NCI-H2227 (cell line): ENCODE measurements around the gene ZDHHC18.
"Not testable (repeated sequence)": the region's sequence is repeated elsewhere in the genome, so short reads cannot be mapped to it uniquely, and the experiment has no call there.

Source experiments
- DNase-seq: peaks from one replicate; lab custom pipeline; 2025; ENCODE audit not compliant: unreplicated experiment; lab: John Stamatoyannopoulos, UW

Gene ZDHHC18

DNA sequence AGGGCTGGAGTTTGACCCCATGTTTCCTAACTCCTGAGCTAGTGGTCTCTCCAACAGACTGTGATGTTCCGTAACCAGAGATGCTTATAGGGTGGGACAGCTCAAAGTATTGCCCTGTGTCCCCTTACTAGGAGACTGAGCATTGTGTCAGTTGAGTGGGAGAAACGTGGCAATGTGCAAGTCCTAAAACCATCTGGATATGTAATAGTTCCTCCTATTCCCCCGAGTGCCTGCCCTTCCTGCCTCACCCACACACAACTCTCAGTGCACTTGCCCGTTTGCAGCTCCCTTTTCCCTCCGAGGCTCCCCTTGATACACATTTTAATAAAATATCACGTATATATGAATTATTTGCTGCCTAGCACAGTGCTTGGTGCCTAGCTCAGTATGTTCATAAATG, 35.3 kb upstream of the ZDHHC18 start:
- DNase-seq, result no peak

- DNase-seq, result no peak
Observed at GRCh38 chr1:26791626-26792025, 34.9 kb upstream of the ZDHHC18 start.

- DNase-seq, result no peak
Observed at GRCh38 chr1:26792924-26793323, 33.6 kb upstream of the ZDHHC18 start.

DNA sequence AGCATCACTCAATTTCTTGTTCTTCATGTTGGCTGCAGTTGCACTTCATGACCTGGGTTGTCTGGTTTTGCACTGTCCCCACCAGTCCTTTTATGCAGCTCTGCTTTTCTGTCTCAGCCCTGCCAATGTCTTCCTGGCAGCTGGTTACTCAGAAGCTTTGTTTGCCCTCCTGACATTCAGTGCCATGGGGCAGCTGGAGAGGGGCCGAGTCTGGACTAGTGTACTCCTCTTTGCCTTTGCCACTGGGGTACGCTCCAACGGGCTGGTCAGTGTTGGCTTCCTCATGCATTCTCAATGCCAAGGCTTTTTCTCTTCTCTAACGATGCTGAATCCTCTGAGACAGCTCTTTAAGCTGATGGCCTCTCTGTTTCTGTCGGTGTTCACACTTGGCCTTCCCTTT, 32.1 kb upstream of the ZDHHC18 start:
- DNase-seq, result no peak

DNA sequence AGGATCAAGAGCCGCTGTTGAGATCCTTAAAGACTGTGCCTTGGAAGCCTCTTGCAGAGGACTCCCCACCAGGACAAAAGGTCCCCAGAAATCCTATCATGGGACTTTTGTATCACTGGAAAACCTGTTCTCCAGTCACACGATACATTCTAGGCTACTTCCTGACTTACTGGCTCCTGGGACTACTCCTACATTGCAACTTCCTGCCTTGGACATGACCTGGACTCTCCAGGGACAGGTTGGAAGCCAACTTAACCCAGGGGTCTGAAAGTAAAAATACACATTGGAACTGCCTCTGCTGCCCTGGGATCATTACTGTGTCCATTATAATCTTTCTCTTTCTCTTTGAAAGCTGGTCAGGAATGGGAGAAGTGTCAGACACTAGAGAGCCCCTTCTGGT, 28.9 kb upstream of the ZDHHC18 start:
- DNase-seq, result no peak

DNA sequence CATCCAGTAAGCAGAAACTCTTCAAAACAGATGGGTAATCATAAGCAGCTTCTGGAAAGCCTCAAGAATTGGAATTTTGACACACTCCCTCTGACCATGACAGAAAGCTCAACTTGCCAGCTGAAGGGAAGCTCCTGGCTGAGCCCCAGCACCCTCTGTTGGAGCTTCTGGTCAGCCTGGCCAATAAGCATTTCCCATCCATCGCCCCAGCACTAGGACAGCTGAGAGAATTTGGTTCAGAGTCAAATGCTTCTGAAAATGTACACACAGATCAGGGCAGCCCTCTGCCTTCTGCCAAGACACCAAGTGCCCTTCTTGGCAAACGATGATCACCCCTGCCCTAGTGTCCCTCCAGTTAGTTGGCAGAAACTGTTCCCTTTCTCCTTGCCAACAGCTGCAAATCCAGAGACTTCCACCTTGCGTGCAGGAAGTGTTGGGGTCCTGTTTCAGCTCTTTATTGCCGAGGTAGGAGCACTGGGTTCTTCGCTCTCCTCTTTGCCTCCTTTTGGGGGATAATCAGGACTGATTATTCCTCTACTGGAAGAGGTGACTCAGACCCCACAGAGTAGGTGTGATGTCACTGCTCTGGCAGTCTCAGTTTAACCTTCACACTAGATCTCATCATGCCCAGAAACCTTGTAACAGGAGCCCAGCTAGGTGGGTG, 26.9 kb upstream of the ZDHHC18 start:
- DNase-seq, result no peak

GRCh38 chr1:26803932-26804331, 22.6 kb upstream of the ZDHHC18 start:
- not testable (repeated sequence) for DNase-seq

DNA sequence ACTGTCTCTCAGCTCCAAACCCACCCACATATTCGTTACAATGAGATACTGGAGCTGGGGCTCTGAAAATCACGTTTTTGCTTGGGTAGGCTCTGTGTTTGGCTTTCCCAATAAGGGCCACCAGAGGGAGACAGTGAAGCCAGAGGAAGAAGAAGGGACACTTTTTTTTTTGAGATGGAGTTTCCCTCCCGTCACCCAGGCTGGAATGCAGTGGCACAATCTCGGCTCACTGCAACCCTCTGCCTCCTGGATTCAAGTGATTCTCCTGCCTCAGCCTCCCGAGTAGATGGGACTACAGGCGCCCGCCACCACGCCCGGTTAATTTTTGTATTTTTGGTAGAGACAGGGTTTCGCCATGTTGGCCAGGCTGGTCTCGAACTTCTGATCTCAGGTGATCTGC, 16.4 kb upstream of the ZDHHC18 start:
- peak; percentile 77 for DNase-seq

DNA sequence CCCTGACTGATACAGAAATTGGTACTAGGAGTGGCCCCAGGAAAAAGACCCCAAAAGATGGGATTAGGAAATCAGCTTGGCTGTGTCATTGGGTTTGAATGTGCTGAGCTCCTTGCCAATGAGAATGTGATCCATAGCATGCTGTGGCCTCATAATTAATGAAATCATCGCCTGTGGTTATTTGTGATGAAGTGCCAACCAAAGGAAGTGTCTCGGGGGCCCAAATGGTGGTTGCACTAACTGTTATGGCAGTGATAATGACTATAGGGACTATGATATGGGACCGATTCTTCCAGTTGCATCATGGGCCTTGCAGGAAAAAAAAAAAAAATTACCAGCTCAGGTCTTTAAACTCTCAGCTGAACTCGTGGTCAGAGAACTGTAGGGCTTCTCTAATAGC, 15.4 kb upstream of the ZDHHC18 start:
- no peak for DNase-seq

DNA sequence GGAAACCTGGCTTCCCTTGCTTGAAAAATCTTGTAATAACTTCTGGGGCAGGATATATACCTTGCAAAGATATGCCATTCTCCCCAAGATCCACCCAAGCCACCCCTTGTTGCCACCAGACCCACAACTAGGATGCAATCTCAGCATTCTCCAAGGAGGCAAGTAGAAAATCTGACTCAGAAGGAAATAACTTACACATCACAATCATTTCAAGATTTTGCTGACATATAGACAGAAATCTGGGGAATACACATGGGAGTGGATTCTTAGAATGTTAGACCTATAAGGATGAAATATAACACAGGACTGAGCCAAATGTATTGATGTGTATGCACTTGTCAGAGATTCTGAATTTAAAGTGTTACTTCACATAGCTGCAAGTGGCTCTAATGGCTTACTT, 14.8 kb upstream of the ZDHHC18 start:
- no peak for DNase-seq

DNA sequence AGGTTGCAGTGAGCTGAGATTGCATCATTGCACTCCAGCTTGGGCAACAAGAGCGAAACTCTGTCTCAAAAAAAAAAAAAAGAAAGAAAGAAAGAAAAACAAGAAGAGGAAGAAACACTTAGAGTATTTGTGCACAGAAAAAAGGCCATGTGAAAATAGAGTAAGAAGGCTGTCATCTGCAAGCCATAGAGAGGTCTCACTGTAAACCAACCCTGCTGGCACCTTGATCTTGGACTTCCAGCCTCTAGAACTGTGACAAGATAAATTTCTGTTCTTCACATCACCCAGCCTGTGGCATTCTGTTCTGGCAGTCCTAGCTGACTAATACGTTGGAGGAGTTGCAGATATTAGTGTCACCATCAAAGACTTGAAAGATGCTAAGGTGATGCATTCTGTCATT, 12.1 kb upstream of the ZDHHC18 start:
- DNase-seq, result no peak

GRCh38 chr1:26814893-26815292, 11.6 kb upstream of the ZDHHC18 start:
- DNase-seq, result no peak

GRCh38 chr1:26820784-26821269, 5.7 kb upstream of the ZDHHC18 start:
- no peak for DNase-seq

- no peak for DNase-seq
Observed at GRCh38 chr1:26822737-26823395, 3.6 kb upstream of the ZDHHC18 start.

DNA sequence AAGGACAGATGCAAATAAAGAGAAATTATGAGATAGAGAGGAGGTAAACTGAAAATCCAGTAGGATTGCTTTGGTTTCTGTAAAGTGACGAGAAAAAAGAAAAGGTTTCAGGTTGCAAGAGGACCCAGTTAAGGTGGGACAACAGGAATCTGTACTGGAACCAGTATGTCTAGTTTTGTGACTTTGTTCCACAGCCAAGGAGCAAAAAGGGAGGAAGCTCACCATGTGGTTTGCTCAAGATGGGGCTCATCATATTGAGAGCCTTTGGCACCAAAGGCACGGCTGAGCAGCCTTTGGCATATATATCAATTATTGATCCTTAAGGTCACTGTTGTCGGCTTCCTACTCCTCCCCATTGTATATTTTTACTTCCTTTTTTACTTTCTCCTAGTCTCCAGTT, 1.8 kb upstream of the ZDHHC18 start:
- no peak for DNase-seq

GRCh38 chr1:26827106-26827604, 667 bp downstream of the ZDHHC18 start:
- no peak for DNase-seq

- DNase-seq, result no peak
Observed at GRCh38 chr1:26827663-26828062, 1.2 kb downstream of the ZDHHC18 start.

DNA sequence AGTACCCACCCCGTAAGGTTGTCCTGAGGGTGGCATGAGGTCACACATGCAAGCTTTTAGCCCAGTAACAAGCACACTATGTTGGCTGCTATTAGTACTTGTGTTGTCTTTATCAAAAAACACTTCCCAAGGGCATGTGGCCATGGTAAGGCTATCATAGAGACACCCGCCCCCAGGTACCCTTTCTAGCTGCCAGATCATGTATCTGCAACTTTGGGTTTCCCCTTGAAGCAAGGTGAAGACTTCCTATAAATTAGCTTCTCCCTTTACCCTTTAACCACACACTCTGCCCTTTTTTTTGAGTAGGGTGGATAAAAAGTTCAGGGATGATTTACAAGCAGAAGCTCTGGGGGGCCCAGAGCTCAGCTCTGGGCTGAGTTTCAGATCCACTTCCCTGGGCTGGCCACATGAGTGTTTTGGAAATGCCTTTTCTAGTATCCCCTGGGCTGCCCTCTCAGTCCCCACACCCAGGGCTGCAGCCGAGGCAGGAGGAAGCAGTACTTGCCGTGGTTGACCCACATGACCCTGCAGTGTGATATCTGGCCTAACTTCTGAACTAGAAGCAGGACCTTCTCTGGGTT, 2.0 kb downstream of the ZDHHC18 start:
- DNase-seq, result no peak

- no peak for DNase-seq
Observed at GRCh38 chr1:26829184-26829911, 2.9 kb downstream of the ZDHHC18 start.

- DNase-seq, result no peak
Observed at GRCh38 chr1:26831059-26831458, 4.6 kb downstream of the ZDHHC18 start.

DNA sequence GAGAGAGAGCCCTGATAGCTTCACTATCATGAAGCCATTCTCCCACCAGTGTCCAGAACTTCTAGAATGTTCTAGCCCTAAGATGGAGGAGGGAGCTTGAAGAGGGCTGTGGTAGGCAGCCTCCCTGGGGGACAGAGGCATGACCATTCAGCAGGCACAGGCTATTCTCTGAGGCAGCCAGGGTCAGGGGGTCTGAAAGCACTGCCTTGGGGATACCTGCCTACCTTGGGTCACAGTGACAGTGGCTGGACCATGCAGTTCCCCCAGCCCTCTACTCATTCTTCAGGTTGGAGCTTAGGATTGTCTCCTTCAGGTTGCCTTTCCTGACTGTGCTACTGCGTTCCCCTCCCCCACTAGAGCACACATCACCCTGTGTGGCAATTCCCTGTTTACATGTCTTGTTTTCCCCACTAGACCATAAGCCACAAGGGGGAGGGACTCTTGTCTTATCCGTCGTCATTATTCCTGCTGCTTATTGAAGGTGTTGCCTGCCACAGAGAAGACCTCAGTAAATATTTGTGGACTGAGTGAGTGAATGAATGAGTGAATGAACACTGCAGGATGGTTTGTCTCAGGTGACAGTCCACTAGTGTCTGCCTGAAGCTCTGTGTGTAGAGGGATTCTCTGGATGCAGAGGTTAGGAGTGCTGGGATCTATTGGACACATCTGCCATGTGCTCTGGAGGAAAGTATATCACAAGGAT, 5.2 kb downstream of the ZDHHC18 start:
- DNase-seq, result no peak
